ENCODE data around the gene NUMB. TPM values are rescaled to one million over a fixed set of nuclear protein-coding genes. Genes with fewer than 3 reads are reported as not detected.

NUMB gene
- total RNA-seq, 2 experiments from 2014 or later, result 45.0 to 46.9 TPM

DNA sequence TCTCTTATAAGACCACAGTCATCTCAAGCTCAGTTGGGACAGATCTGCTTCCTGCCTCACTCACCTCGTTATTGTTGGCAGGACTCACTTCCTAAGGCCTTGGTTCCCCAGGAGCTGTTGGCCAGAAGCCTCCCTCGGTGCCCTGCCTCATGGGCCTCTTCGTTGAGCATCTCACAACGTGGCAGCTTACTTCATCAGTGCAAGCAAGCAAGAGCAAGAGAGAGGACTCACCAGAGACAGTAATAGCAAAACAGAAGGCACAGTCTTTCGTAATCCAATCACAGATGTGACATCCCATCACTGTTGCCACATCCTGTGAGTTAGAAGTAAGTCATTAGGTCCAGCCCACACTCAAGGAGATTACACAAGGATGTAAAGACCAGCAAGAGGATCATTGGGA, 5.1 kb upstream of the NUMB start:
- Mint-ChIP-seq H3K4me3 (peak overlapping the region; percentile 65), H3K4me1 (ENCODE audit: low read depth) (peaks cover 66% of the 10 kb centered on the region), H3K27me3 (no peaks in the 10 kb centered on the region), H3K36me3 (peaks cover under 1% of the 10 kb centered on the region), H3K27ac (peak overlapping the region; percentile 89), H3K9me3 (no peaks in the 10 kb centered on the region)
- peak; percentile 79 for DNase-seq
- intact Hi-C loops (cut with micrococcal nuclease), result no loop called here
- CTCF ChIA-PET, result interaction anchor here (1.1 to 2.7 kb wide), 4 partner anchors 9 to 341 kb away, joined by 3 to 22 read pairs (median 8); no protein-coding TSS in a partner anchor
- POLR2A ChIA-PET, result interaction anchor here (0.5 to 2.4 kb wide), 5 partner anchors 9 to 173 kb away, joined by 3 to 15 read pairs (median 5); partner anchors contain the start of genes ACOT2 and RIOX1

DNA sequence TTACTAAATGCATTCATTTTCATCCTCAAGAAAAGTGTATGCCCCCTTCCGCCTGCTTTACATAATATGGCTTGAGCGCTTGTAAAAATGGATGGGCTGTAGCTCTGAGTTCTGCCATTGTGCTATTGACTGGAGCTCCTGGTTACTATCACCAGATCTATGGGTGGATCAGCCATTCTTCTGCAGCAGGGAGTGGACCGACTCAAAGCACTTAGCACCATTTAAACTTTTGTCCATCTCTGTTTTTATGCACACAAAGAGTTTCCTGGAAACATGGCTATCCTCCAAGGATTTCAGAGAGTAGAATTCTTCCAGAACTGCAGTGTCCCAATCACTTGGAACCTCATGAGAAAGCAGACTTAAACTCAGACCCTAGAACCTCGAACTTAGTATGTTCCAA, 4.5 kb upstream of the NUMB start:
- H3K4me3 Mint-ChIP-seq, result peak overlapping the region; percentile 65
- DNase-seq, result no peak
- H3K36me3 Mint-ChIP-seq, result peaks cover 2% of the 10 kb centered on the region
- H3K27me3 Mint-ChIP-seq, result no peaks in the 10 kb centered on the region
- H3K4me1 Mint-ChIP-seq (ENCODE audit: low read depth), result peaks cover 60% of the 10 kb centered on the region
- H3K9me3 Mint-ChIP-seq, result no peaks in the 10 kb centered on the region
- ChIA-PET CTCF (interaction anchor here (1.1 to 2.7 kb wide), 4 partner anchors 9 to 340 kb away, joined by 3 to 22 read pairs (median 8); no protein-coding TSS in a partner anchor), POLR2A (interaction anchor here (0.5 to 2.4 kb wide), 4 partner anchors 9 to 173 kb away, joined by 3 to 15 read pairs (median 5); partner anchors contain the start of gene RIOX1)
- intact Hi-C loops (cut with micrococcal nuclease), result no loop called here
- no peak overlapping the region for H3K27ac Mint-ChIP-seq

DNA sequence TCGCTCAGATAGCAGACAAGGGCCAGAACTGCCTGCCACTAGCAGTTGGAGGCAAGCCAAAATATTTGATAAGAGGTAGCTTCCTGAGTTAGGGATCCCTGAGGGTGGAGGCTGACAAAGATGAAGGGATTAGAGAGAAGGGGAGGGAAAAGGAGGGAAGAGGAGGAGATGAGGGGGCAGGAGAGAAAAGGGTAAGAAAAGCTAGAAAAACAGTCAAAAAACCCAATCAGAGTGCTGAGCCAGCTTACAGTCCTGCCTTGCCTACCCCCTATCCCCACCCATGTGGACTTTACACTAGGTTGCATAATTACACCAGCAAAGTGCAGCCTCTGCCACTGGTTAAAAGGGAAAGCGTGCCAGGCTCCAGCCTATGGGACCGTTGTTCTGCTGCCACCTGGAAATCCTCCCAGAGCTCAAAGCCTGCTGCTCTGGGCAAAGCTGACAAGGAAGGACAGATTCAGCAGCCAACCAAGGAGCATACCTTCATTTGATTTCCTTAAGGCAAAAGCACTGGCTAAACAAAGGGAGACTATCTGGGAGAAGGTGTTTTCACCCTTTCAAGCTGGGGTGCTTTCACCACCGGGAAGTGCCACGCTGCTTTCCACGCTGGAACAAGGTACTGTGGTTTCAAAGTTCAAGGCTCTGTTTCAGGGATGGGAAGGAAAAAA, 3.8 kb upstream of the NUMB start:
- CTCF ChIA-PET, result interaction anchor here (1.8 to 2.7 kb wide), 2 partner anchors 46 to 167 kb away, joined by 5 to 22 read pairs; no protein-coding TSS in a partner anchor
- intact Hi-C loops (cut with micrococcal nuclease), result no loop called here
- Mint-ChIP-seq H3K9me3 (no peaks in the 10 kb centered on the region), H3K27ac (no peak overlapping the region), H3K4me1 (ENCODE audit: low read depth) (peaks cover 57% of the 10 kb centered on the region), H3K36me3 (peaks cover 2% of the 10 kb centered on the region), H3K27me3 (no peaks in the 10 kb centered on the region), H3K4me3 (no peak overlapping the region)
- POLR2A ChIA-PET, result interaction anchor here (2.4 kb wide), 1 partner anchor 29 kb away, joined by 15 read pairs; the partner anchor contains the start of gene RIOX1
- DNase-seq, result no peak

DNA sequence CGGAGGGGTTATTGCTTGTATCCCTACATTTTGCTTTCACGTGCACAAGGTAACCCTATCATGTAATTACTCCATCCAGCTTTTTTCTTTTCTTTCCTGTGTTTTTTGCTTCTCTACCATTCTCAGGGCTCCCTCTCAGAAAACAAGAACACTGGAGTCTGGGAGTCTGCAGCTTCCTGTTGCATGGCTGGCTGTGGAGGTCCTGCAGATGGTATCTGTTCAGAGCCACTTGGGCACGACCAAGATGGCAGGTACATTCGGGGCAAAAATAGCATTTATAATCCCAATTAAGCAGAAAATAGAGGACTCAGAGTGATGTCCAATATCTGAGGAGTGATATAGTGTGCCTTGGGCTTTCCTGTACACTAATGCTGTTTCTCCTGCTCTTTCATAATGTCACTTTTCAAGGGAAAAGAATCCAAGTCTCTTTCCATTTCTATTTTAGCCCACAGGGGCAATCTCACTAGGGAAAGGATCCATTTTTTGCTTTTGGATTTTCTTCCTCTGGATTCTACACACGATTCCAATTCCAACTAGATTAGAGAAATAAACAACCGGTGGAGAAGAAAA, 3.2 kb upstream of the NUMB start:
- DNase-seq, result no peak
- H3K27me3 Mint-ChIP-seq, result no peaks in the 10 kb centered on the region
- no peaks in the 10 kb centered on the region for H3K9me3 Mint-ChIP-seq
- H3K36me3 Mint-ChIP-seq, result peaks cover 2% of the 10 kb centered on the region
- CTCF ChIA-PET, result interaction anchor here (2.7 kb wide), 1 partner anchor 166 kb away, joined by 22 read pairs; no protein-coding TSS in a partner anchor
- no peak overlapping the region for H3K4me3 Mint-ChIP-seq
- H3K4me1 Mint-ChIP-seq (ENCODE audit: low read depth), result peaks cover 57% of the 10 kb centered on the region
- POLR2A ChIA-PET, result no interaction called here
- H3K27ac Mint-ChIP-seq, result no peak overlapping the region
- intact Hi-C loops (cut with micrococcal nuclease), result no loop called here

DNA sequence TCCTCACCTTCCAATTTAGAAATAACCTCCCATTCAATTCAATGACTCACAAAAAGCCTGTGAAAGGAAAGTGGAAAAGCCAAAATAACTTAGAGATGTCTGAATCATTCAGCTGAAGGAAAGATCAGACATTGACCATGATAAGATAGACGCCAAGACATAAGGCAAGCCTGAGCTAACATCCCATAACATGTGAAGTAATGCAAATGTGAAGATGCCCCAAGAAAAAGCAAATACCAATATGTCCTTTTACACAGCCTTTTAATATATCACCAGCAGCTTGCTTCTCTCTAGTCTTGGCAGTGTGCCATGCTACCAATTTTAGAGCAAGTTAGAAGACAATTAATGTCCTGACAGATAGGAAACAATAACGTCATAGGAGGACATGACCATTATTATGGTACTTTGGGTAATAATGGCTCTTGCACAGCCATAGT, 2.4 kb upstream of the NUMB start:
- Mint-ChIP-seq H3K4me3 (no peak overlapping the region), H3K27ac (no peak overlapping the region), H3K4me1 (ENCODE audit: low read depth) (peaks cover 53% of the 10 kb centered on the region), H3K9me3 (no peaks in the 10 kb centered on the region), H3K36me3 (peaks cover 2% of the 10 kb centered on the region), H3K27me3 (no peaks in the 10 kb centered on the region)
- ChIA-PET CTCF (interaction anchor here (0.9 to 4.4 kb wide), 2 partner anchors 11 to 165 kb away, joined by 3 to 31 read pairs; no protein-coding TSS in a partner anchor), POLR2A (no interaction called here)
- intact Hi-C loops (cut with micrococcal nuclease), result no loop called here
- no peak for DNase-seq

DNA sequence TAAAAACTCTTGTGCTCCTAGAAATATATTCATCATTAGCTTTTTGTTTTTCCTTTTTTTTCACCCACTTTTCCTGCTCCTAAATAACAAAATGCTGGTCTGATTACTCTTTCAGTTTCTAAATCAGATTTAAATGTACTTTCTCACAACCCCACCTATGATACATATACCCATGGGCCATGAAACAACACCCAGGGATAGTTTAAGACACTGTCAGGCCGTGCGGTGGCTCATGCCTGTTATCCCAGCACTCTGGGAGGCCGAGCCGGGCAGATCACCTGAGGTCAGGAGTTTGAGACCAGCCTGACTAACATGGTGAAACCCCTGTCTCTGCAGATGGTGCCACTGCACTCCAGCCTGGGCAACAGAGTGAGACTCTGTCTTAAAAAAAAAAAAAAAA, 1.6 kb upstream of the NUMB start:
- POLR2A ChIA-PET, result interaction anchor here (0.6 kb wide), 1 partner anchor 245 kb away, joined by 3 read pairs; no protein-coding TSS in a partner anchor
- H3K4me3 Mint-ChIP-seq, result no peak overlapping the region
- no peaks in the 10 kb centered on the region for H3K9me3 Mint-ChIP-seq
- CTCF ChIA-PET, result interaction anchor here (0.6 to 4.4 kb wide), 3 partner anchors 8 to 164 kb away, joined by 3 to 31 read pairs (median 11); no protein-coding TSS in a partner anchor
- no peak for DNase-seq
- no peaks in the 10 kb centered on the region for H3K27me3 Mint-ChIP-seq
- H3K4me1 Mint-ChIP-seq (ENCODE audit: low read depth), result peaks cover 53% of the 10 kb centered on the region
- intact Hi-C loops (cut with micrococcal nuclease), result loop anchor here (2.0 kb wide), 2 partner anchors 169 to 237 kb away; no protein-coding TSS in a partner anchor
- peaks cover 2% of the 10 kb centered on the region for H3K36me3 Mint-ChIP-seq
- H3K27ac Mint-ChIP-seq, result no peak overlapping the region

DNA sequence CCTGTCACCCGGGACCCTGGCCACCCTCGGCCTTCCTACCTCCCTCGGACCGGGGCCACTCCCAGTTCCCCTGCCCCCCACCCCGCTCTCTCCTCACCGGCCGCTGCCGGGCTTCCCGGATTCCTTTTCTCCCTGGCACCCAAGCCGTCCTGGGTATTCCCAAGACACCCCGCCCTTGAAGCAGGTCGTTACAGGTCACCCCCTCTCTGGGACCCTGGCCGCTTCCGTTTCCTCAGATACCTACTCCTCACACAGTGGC, 493 bp downstream of the NUMB start:
- H3K9me3 Mint-ChIP-seq, result no peaks in the 10 kb centered on the region
- H3K27me3 Mint-ChIP-seq, result no peaks in the 10 kb centered on the region
- ChIA-PET POLR2A (interaction anchor here (1.1 to 2.7 kb wide), 7 partner anchors 9 to 400 kb away, joined by 3 to 26 read pairs (median 6); partner anchors contain the start of genes ACOT2, PSEN1, RBM25 and RIOX1), CTCF (interaction anchor here (1.4 to 4.4 kb wide), 4 partner anchors 10 to 162 kb away, joined by 4 to 31 read pairs (median 12); no protein-coding TSS in a partner anchor)
- peaks cover 2% of the 10 kb centered on the region for H3K36me3 Mint-ChIP-seq
- peak overlapping the region; percentile 94 for H3K27ac Mint-ChIP-seq
- peaks cover 41% of the 10 kb centered on the region for H3K4me1 Mint-ChIP-seq (ENCODE audit: low read depth)
- H3K4me3 Mint-ChIP-seq, result peak overlapping the region; percentile 100
- DNase-seq, result no peak
- intact Hi-C loops (cut with micrococcal nuclease), result loop anchor here (1.0 to 2.0 kb wide), 5 partner anchors 9 to 626 kb away; partner anchors contain the start of genes ALDH6A1, LIN52 and RBM25

DNA sequence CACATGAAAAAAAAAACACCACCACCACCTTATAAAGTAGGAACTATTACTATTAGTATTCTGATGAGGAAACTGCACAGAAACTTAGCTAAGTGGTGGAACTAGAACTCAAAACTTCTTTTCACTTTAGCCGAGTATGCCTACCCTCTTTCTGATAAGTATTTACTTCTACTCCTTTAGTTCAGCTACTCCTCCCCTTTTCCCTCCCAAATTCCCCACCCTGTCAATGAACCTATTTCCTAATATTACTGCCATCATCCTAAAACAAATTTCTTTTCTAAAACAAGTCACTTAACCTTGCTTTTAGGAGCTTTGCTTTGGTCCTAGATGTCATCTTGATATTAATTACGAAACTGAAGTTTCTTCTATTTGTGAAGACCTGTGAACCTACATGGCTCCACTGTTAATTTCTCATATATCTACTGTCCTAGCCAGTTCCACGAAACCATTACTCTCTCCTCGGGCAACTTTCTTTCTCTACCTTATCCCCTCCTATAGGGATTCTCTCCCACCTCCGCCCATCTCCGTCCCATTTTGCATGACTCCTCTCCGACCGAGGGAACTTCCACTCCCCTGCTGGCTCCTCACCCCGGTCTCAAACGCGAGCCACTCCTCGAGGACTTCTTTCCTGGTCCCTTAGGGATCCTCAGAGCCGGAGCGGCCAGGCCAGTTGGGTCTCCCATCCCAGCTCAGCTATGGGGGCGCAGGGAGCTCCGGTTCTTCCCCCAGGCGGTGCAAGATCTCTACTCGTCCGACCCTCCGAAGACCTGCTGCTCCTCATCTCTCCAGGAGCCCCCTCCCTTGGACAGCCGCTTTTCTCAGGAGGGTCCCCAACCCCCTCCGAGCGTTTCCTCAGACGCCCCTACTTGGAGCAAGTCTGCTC, 1.1 kb downstream of the NUMB start:
- peaks cover 44% of the 10 kb centered on the region for H3K4me1 Mint-ChIP-seq (ENCODE audit: low read depth)
- H3K36me3 Mint-ChIP-seq, result peaks cover 2% of the 10 kb centered on the region
- peak; percentile 37 for DNase-seq
- no peaks in the 10 kb centered on the region for H3K27me3 Mint-ChIP-seq
- peak overlapping the region; percentile 100 for H3K4me3 Mint-ChIP-seq
- H3K9me3 Mint-ChIP-seq, result no peaks in the 10 kb centered on the region
- CTCF ChIA-PET, result interaction anchor here (0.8 to 4.4 kb wide), 3 partner anchors 15 to 162 kb away, joined by 3 to 31 read pairs (median 12); no protein-coding TSS in a partner anchor
- POLR2A ChIA-PET, result interaction anchor here (1.5 to 2.7 kb wide), 4 partner anchors 10 to 322 kb away, joined by 5 to 26 read pairs (median 8); partner anchors contain the start of genes ACOT2, PSEN1 and RIOX1
- intact Hi-C loops (cut with micrococcal nuclease), result no loop called here
- H3K27ac Mint-ChIP-seq, result peak overlapping the region; percentile 94

DNA sequence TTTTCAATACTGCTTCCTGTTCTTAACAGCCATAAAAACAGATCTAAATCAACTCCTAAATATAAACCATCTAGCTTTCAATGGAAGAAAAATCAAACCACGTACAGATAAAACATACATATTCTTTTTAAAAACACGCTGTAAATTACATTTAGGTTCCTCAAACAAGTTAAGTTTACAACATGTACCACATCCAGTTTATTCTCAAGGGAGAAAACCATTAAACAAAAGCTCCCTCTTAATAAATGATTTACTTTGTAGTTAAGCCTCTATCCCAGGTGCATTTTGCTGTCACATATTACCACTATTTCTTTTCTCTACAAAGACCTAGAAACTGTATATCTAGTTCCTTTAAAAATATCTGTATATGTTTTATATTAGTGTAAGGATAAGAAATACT, 3.1 kb downstream of the NUMB start:
- CTCF ChIA-PET, result interaction anchor here (0.7 to 1.1 kb wide), 2 partner anchors 20 to 160 kb away, joined by 3 to 4 read pairs; no protein-coding TSS in a partner anchor
- Mint-ChIP-seq H3K27me3 (no peaks in the 10 kb centered on the region), H3K27ac (no peak overlapping the region), H3K9me3 (no peaks in the 10 kb centered on the region), H3K4me1 (ENCODE audit: low read depth) (peaks cover 44% of the 10 kb centered on the region), H3K36me3 (peaks cover 2% of the 10 kb centered on the region), H3K4me3 (no peak overlapping the region)
- intact Hi-C loops (cut with micrococcal nuclease), result no loop called here
- no peak for DNase-seq
- POLR2A ChIA-PET, result interaction anchor here (0.9 to 1.1 kb wide), 3 partner anchors 12 to 115 kb away, joined by 3 read pairs; no protein-coding TSS in a partner anchor

DNA sequence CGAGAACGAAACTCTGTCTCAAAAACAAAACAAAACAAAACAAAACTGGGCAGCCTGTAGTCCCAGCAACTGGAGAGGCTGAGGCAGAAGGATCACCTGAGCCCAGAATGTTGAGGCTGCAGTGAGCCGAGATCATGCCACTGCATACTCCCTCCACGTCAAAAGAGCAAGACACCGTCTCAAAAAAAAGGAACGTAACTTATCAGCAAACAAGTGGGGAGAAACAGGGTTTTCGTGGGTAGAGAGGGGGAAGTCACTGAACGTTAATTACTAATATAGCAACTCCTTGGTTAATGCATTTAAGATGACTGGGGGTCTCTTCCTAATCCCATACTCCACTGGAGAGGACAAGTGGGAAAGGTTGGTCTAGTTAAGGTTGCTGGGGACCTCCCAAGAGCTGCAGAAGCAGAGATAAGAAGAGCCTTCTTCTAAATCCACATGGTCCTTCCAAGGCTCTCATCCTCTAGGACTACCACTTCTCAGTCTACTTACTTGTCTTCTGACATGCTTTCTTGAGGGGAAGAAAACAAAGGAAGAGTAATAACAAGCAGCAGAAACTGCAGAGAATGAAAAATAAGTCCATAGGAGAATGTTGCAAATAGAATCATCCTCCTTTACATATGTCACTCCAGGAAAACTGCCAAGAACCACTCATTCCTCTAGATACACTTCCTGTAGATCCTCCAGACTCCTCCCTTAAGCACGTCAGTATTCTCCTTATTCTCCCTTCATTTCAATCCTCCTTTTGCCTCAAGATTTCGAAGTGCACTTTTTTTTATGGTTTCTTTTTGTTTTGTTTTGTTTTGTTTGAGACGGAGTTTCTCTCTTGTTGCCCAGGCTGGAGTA, 5.8 kb downstream of the NUMB start:
- Mint-ChIP-seq H3K4me1 (ENCODE audit: low read depth) (peaks cover 33% of the 10 kb centered on the region), H3K36me3 (no peaks in the 10 kb centered on the region), H3K27ac (no peak overlapping the region), H3K4me3 (no peak overlapping the region), H3K9me3 (no peaks in the 10 kb centered on the region), H3K27me3 (no peaks in the 10 kb centered on the region)
- CTCF ChIA-PET, result interaction anchor here (0.7 to 1.6 kb wide), 3 partner anchors 19 to 157 kb away, joined by 3 to 5 read pairs (median 3); no protein-coding TSS in a partner anchor
- POLR2A ChIA-PET, result no interaction called here
- intact Hi-C loops (cut with micrococcal nuclease), result no loop called here
- no peak for DNase-seq
